Measurements from ENCODE around the gene PWWP2A.
"Not testable (repeated sequence)": the region's sequence is repeated elsewhere in the genome, so short reads cannot be mapped to it uniquely, and the experiment has no call there.

DNA sequence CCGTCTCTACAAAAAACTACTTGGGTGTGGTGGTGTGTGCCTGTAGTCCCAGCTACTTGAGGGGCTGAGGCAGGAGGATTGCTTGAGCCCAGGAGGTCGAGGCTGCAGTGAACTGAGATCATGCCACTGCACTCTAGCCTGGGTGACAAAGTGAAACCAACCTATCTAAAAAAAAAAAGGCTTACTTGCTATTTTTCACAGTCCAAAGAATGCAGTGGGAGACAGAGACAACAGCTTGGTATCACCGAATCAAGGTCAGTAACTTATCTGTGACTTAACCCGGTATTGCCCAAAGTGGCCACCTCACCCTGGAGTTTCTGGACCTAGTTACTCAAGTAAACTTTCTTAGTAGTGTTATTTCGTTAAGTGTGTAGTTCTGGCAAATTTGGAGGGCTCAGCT is 50.1 kb downstream of the PWWP2A start:
- not testable (repeated sequence) for TF ChIP-seq EZH2 (IDR thresholded peaks at IDR 0.05); POLR2AphosphoS5 (IDR thresholded peaks at IDR 0.05; ENCODE audit: borderline replicate concordance, low read depth, low read length); FOXP2 (optimal IDR thresholded peaks at IDR 0.05; ENCODE audit: control extremely low read depth, extremely low read length, insufficient read depth)

All from SK-N-MC (cell line).